ENCODE results near the gene NOTCH2.
"Not testable (repeated sequence)": the region's sequence is repeated elsewhere in the genome, so short reads cannot be mapped to it uniquely, and the experiment has no call there.

DNA sequence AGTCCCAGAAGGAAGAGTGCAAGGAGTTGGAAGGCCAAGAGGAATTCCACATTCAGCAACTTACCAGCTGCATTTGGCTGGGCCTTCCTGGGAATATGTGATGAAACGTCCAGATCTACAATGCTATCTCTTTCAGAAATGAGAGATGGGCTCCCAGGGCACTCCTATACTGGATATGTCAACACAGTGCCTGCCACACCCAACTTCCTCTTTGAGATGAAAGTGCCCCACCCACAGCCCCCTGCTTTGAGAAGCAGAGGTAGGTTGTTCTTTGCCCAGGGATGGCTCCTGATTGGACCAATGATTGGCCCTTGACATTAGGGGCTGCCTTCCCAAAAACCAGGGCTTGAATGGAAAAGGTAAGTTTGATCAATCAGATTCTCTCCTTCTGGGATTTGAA lies 31.1 kb upstream of the NOTCH2 start:
- TF ChIP-seq POLR2A (IDR thresholded peaks at IDR 0.05), result not testable (repeated sequence)
- TF ChIP-seq, protein P1, sequence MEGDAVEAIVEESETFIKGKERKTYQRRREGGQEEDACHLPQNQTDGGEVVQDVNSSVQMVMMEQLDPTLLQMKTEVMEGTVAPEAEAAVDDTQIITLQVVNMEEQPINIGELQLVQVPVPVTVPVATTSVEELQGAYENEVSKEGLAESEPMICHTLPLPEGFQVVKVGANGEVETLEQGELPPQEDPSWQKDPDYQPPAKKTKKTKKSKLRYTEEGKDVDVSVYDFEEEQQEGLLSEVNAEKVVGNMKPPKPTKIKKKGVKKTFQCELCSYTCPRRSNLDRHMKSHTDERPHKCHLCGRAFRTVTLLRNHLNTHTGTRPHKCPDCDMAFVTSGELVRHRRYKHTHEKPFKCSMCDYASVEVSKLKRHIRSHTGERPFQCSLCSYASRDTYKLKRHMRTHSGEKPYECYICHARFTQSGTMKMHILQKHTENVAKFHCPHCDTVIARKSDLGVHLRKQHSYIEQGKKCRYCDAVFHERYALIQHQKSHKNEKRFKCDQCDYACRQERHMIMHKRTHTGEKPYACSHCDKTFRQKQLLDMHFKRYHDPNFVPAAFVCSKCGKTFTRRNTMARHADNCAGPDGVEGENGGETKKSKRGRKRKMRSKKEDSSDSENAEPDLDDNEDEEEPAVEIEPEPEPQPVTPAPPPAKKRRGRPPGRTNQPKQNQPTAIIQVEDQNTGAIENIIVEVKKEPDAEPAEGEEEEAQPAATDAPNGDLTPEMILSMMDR (IDR thresholded peaks at IDR 0.05), result not testable (repeated sequence)

All from esophagus squamous epithelium (tissue), 4 donors.